ENCODE measurements around the gene COL5A2.

DNA sequence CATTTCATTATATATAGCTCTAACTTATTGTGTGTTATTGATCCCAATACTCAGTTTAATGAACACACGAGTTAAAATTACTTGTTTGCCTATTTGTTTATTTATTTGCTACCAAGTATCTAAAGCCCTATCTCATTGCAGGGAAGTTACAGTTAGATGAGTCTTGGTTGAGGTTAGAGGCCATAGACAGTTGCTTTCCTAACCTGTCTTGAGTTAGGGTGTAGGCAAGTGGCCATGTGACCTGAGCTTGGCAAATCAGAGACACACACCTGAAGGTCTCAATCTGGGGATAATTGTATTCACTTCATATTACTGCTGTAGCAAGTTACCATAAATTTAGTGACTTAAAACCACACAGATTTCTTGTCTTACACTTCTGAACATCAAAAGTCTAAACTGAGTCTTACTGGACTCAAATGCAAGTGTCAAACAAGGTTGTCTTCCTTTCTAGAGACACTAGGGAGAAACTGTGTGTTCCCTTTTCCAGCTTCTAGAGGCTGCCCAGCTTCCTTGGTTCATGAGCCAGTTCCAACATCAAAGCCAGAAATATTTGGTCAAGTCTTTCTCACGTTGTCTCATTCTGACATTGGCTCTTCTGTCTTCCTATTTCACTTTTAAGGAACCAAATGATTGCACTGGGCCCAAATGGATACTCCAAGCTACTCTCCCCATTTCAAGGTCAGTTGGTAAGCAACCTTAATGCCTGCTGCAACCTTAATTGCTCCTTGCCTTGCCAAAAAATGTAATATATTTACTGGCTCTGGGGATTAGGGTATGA, 165.7 kb downstream of the COL5A2 start:
- TF ChIP-seq EP300 (IDR thresholded peaks at IDR 0.05) (no peak), POLR2A (IDR thresholded peaks at IDR 0.05) (no peak)
- TF ChIP-seq, protein P1, sequence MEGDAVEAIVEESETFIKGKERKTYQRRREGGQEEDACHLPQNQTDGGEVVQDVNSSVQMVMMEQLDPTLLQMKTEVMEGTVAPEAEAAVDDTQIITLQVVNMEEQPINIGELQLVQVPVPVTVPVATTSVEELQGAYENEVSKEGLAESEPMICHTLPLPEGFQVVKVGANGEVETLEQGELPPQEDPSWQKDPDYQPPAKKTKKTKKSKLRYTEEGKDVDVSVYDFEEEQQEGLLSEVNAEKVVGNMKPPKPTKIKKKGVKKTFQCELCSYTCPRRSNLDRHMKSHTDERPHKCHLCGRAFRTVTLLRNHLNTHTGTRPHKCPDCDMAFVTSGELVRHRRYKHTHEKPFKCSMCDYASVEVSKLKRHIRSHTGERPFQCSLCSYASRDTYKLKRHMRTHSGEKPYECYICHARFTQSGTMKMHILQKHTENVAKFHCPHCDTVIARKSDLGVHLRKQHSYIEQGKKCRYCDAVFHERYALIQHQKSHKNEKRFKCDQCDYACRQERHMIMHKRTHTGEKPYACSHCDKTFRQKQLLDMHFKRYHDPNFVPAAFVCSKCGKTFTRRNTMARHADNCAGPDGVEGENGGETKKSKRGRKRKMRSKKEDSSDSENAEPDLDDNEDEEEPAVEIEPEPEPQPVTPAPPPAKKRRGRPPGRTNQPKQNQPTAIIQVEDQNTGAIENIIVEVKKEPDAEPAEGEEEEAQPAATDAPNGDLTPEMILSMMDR (IDR thresholded peaks at IDR 0.05), result no peak
